Parathyroid adenoma (tissue), 2 donors: ENCODE measurements around the gene CDH11.

Source experiments
- H2AFZ ChIP-seq: fragments of 300-600 bp; sonication (generic); one replicate; pipeline ENCODE4 v1.7.0; 2017; ENCODE audit warnings: antibody characterized with exemption, mild to moderate bottlenecking
- H3K27ac ChIP-seq: fragments of 300-600 bp; sonication (generic); one replicate; pipeline ENCODE4 v1.7.0; 2017
- H3K27me3 ChIP-seq: fragments of 300-600 bp; sonication (generic); one replicate; pipeline ENCODE4 v1.7.0; 2017; ENCODE audit warnings: low read length; ENCODE audit not compliant: control insufficient read depth, insufficient read depth
- H3K36me3 ChIP-seq: fragments of 300-600 bp; sonication (generic); one replicate; pipeline ENCODE4 v1.7.0; 2017; ENCODE audit warnings: low read length; ENCODE audit not compliant: control insufficient read depth, insufficient read depth
- H3K4me1 ChIP-seq: fragments of 300-600 bp; sonication (generic); one replicate; pipeline ENCODE4 v1.7.0; 2017; ENCODE audit warnings: control low read depth
- H3K4me2 ChIP-seq: fragments of 300-600 bp; sonication (generic); one replicate; pipeline ENCODE4 v1.7.0; 2017; ENCODE audit warnings: low read length
- H3K4me3 ChIP-seq: fragments of 300-600 bp; sonication (generic); one replicate; pipeline ENCODE4 v1.7.0; 2017; ENCODE audit warnings: low read depth, low read length
- H3K79me2 ChIP-seq: fragments of 300-600 bp; sonication (generic); one replicate; pipeline ENCODE4 v1.7.0; 2017; ENCODE audit warnings: control low read depth
- H3K9ac ChIP-seq: fragments of 300-600 bp; sonication (generic); one replicate; pipeline ENCODE4 v1.7.0; 2017; ENCODE audit warnings: mild to moderate bottlenecking
- H3K9me3 ChIP-seq: fragments of 300-600 bp; sonication (generic); one replicate; pipeline ENCODE4 v1.7.0; 2017; ENCODE audit warnings: low read length; ENCODE audit not compliant: control insufficient read depth
- CTCF ChIP-seq: fragments of 300-600 bp; sonication (generic); IDR thresholded peaks from one replicate; pipeline ENCODE4 v1.7.0; 2017; ENCODE audit warnings: antibody characterized with exemption, mild to moderate bottlenecking
- donor health status: primary hyperparathyroidism.

The CDH11 gene

GRCh38 chr16:65038100-65038499 lies 83.8 kb downstream of the CDH11 start:
- no peak overlapping the region for H3K4me3 ChIP-seq
- H3K9ac ChIP-seq: no peak overlapping the region
- no peaks in the 10 kb centered on the region for H3K36me3 ChIP-seq
- H2AFZ ChIP-seq: no peak overlapping the region
- TF ChIP-seq CTCF: no peak
- no peaks in the 10 kb centered on the region for H3K27me3 ChIP-seq
- H3K27ac ChIP-seq: no peak overlapping the region
- H3K4me1 ChIP-seq: no peaks in the 10 kb centered on the region
- no peaks in the 10 kb centered on the region for H3K9me3 ChIP-seq
- H3K4me2 ChIP-seq: no peak overlapping the region
- H3K79me2 ChIP-seq: no peaks in the 10 kb centered on the region

GRCh38 chr16:65037556-65037955 lies 84.3 kb downstream of the CDH11 start:
- TF ChIP-seq CTCF: no peak
- Histone ChIP-seq H3K4me2 (no peak overlapping the region), H3K27me3 (no peaks in the 10 kb centered on the region), H3K4me1 (no peaks in the 10 kb centered on the region), H3K4me3 (no peak overlapping the region), H2AFZ (no peak overlapping the region), H3K27ac (no peak overlapping the region), H3K36me3 (no peaks in the 10 kb centered on the region), H3K79me2 (no peaks in the 10 kb centered on the region), H3K9ac (no peak overlapping the region), H3K9me3 (no peaks in the 10 kb centered on the region)

GRCh38 chr16:65034915-65035314 lies 86.9 kb downstream of the CDH11 start:
- no peaks in the 10 kb centered on the region for H3K27me3 ChIP-seq
- H3K4me1 ChIP-seq: no peaks in the 10 kb centered on the region
- no peak overlapping the region for H3K27ac ChIP-seq
- no peak overlapping the region for H2AFZ ChIP-seq
- H3K9me3 ChIP-seq: no peaks in the 10 kb centered on the region
- H3K79me2 ChIP-seq: no peaks in the 10 kb centered on the region
- H3K4me3 ChIP-seq: no peak overlapping the region
- no peak overlapping the region for H3K4me2 ChIP-seq
- no peak for TF ChIP-seq CTCF
- no peaks in the 10 kb centered on the region for H3K36me3 ChIP-seq
- H3K9ac ChIP-seq: no peak overlapping the region

GRCh38 chr16:65032387-65032786 lies 89.5 kb downstream of the CDH11 start:
- H3K4me2 ChIP-seq: no peak overlapping the region
- H3K36me3 ChIP-seq: no peaks in the 10 kb centered on the region
- H3K27ac ChIP-seq: no peak overlapping the region
- H3K79me2 ChIP-seq: no peaks in the 10 kb centered on the region
- no peak for TF ChIP-seq CTCF
- no peak overlapping the region for H3K4me3 ChIP-seq
- no peak overlapping the region for H3K9ac ChIP-seq
- H3K9me3 ChIP-seq: no peaks in the 10 kb centered on the region
- H3K4me1 ChIP-seq: no peaks in the 10 kb centered on the region
- H2AFZ ChIP-seq: no peak overlapping the region
- H3K27me3 ChIP-seq: no peaks in the 10 kb centered on the region

- no peak for TF ChIP-seq CTCF
- Histone ChIP-seq H3K9me3 (no peaks in the 10 kb centered on the region), H3K4me1 (no peaks in the 10 kb centered on the region), H3K4me3 (no peak overlapping the region), H3K79me2 (no peaks in the 10 kb centered on the region), H3K9ac (no peak overlapping the region), H2AFZ (no peak overlapping the region), H3K27ac (no peak overlapping the region), H3K36me3 (no peaks in the 10 kb centered on the region), H3K27me3 (no peaks in the 10 kb centered on the region), H3K4me2 (no peak overlapping the region)
These were observed 97.1 kb downstream of the CDH11 start for GRCh38 chr16:65024767-65025178.
